Measurements from ENCODE around the gene TBC1D2.
"Not testable (repeated sequence)": the region's sequence is repeated elsewhere in the genome, so short reads cannot be mapped to it uniquely, and the experiment has no call there.

Gene TBC1D2

GRCh38 chr9:98275159-98275558, 19.7 kb upstream of the TBC1D2 start:
- no peak for TF ChIP-seq CTCF (IDR thresholded peaks at IDR 0.05; ENCODE audit: low read depth, low read length, missing control alignments)
- no peak for DNase-seq (ENCODE audit: extremely low read depth, low read depth)
- no peak overlapping the region for H3K4me3 ChIP-seq (replicated peaks; ENCODE audit: low read depth, low read length)

- H3K4me3 ChIP-seq (replicated peaks; ENCODE audit: low read depth, low read length): no peak overlapping the region
- no peak for TF ChIP-seq CTCF (IDR thresholded peaks at IDR 0.05; ENCODE audit: low read depth, low read length, missing control alignments)
- no peak for DNase-seq (ENCODE audit: extremely low read depth, low read depth)
These were observed 16.6 kb upstream of the TBC1D2 start for GRCh38 chr9:98272083-98272482.

GRCh38 chr9:98271479-98271878, 16.0 kb upstream of the TBC1D2 start:
- TF ChIP-seq CTCF (IDR thresholded peaks at IDR 0.05; ENCODE audit: low read depth, low read length, missing control alignments): no peak
- DNase-seq (ENCODE audit: extremely low read depth, low read depth): no peak
- H3K4me3 ChIP-seq (replicated peaks; ENCODE audit: low read depth, low read length): no peak overlapping the region

GRCh38 chr9:98270284-98270683, 14.8 kb upstream of the TBC1D2 start:
- H3K4me3 ChIP-seq (replicated peaks; ENCODE audit: low read depth, low read length); DNase-seq (ENCODE audit: extremely low read depth, low read depth): not testable (repeated sequence)

GRCh38 chr9:98269652-98270051, 14.2 kb upstream of the TBC1D2 start:
- H3K4me3 ChIP-seq (replicated peaks; ENCODE audit: low read depth, low read length); DNase-seq (ENCODE audit: extremely low read depth, low read depth): not testable (repeated sequence)

GRCh38 chr9:98267556-98267955, 12.1 kb upstream of the TBC1D2 start:
- not testable (repeated sequence) for DNase-seq (ENCODE audit: extremely low read depth, low read depth)

GRCh38 chr9:98264516-98264915, 9.1 kb upstream of the TBC1D2 start:
- no peak for DNase-seq (ENCODE audit: extremely low read depth, low read depth)
- TF ChIP-seq CTCF (IDR thresholded peaks at IDR 0.05; ENCODE audit: low read depth, low read length, missing control alignments): no peak
- H3K4me3 ChIP-seq (replicated peaks; ENCODE audit: low read depth, low read length): no peak overlapping the region

More at GRCh38 chr9:98267556-98267955, 12.1 kb upstream of the TBC1D2 start:
- not testable (repeated sequence) for H3K4me3 ChIP-seq (replicated peaks; ENCODE audit: low read depth, low read length)

GRCh38 chr9:98263482-98264357, 8.3 kb upstream of the TBC1D2 start:
- TF ChIP-seq CTCF (IDR thresholded peaks at IDR 0.05; ENCODE audit: low read depth, low read length, missing control alignments): peak; percentile 93
- no peak overlapping the region for H3K4me3 ChIP-seq (replicated peaks; ENCODE audit: low read depth, low read length)
- DNase-seq (ENCODE audit: extremely low read depth, low read depth): peak; percentile 65

Data from HFF-Myc (cell line).